ENCODE data around the gene AMOTL1. TPM values are rescaled to one million over a fixed set of nuclear protein-coding genes. Genes with fewer than 3 reads are reported as not detected.
A peak's percentile ranks its signal among the peaks of the same experiment; 100 is the strongest.

Gene AMOTL1
- polyA plus RNA-seq, 1 of the 3 experiments (the other 2 are of a cell fraction), result 10.7 TPM

DNA sequence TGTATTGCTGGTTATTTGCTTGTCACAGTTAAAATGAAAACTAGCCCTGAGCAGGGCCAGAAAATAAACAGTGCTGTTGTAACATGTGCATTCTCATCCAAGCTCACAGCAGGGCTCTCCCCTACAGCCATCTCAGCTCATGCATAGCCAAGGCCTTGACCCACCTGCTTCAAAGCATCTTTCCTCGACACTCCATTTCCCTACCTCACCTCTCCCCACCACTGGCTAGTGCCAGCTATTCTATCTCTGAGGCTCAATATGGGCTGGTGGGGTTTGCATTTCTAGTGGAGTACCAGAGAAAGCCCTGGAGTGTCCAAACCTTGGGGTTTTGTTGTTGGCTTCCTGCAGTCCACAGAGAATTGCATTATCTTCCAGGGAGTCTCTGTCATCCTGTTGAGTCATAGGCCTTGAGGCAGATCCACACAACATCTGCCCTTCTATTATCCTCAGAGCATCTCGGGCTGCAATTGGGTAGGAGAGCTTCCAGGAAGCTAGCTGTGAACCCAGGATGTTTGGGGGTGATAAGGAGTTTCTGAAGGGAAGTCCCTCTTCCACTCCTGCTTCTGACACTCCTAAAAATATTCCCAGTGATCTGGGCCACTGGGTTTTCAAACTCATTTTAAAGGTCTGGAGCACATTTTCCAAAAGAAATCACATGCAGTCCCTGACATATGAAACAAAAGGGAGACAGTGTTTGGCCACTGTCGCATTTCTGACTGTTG, 36.1 kb upstream of the AMOTL1 start:
- DNase-seq, result peak; percentile 49
- no peaks in the 10 kb centered on the region for H3K9me3 ChIP-seq
- H3F3A ChIP-seq (replicated peaks; ENCODE audit: insufficient read depth), result peaks cover 3% of the 10 kb centered on the region
- peak overlapping the region; percentile 36; the same call in 1 of the 2 replicates for H3K4me2 ChIP-seq
- H2AFZ ChIP-seq (ENCODE audit: low read depth), result no peak overlapping the region
- no peak overlapping the region; the same call in 1 of the 2 replicates for H3K9ac ChIP-seq
- ChIA-PET POLR2A (no interaction called here), CTCF (interaction anchor here (0.8 to 4.3 kb wide), 8 partner anchors 9 to 335 kb away, joined by 3 to 26 read pairs (median 5); partner anchors contain the start of gene SRSF8)
- no peaks in the 10 kb centered on the region for H4K20me1 ChIP-seq (ENCODE audit: insufficient read depth)
- H3K79me2 ChIP-seq (ENCODE audit: insufficient read depth), result no peaks in the 10 kb centered on the region
- H3K4me3 ChIP-seq (ENCODE audit: low read depth in 2 of 2, low read length in 1 of 2), result no peak overlapping the region
- no peaks in the 10 kb centered on the region for H3K27me3 ChIP-seq (ENCODE audit: insufficient read depth)
- H3K9me2 ChIP-seq, result no peaks in the 10 kb centered on the region
- peaks cover 20 to 36% of the 10 kb centered on the region in 2 experiments; a peak in 3 of 4 replicates for H3K4me1 ChIP-seq (ENCODE audit: control insufficient read depth in 1 of 2, insufficient read depth in 2 of 2, low read depth in 1 of 2, low read length in 1 of 2)
- H3K27ac ChIP-seq (ENCODE audit: low read depth in 2 of 2, low read length in 1 of 2), result peak overlapping the region; percentile 44 to 85
- TF ChIP-seq RCOR1 (IDR thresholded peaks at IDR 0.05; ENCODE audit: low read length) (0 out of 2 replicates have a peak, but pooled peaks have one; percentile 23), FOXJ3 (CRISPR knock-in tag; IDR thresholded peaks at IDR 0.05) (peak; percentile 58), CHD2 (IDR thresholded peaks at IDR 0.05; ENCODE audit: low read length, partially characterized antibody) (peak; percentile 27), ELF1 (IDR thresholded peaks at IDR 0.05) (no peak), GATA2 (CRISPR knock-in tag; IDR thresholded peaks at IDR 0.05) (peak; percentile 34; the same call in 1 of the 2 replicates), EP300 (IDR thresholded peaks at IDR 0.05; ENCODE audit: borderline replicate concordance in 1 of 2, low read depth in 1 of 2, low read length in 1 of 2) (peak in 1 of 2 experiments; percentile 71; a peak in 1 of 4 replicates), TCF12 (IDR thresholded peaks at IDR 0.05) (peak; percentile 72), YY1 (IDR thresholded peaks at IDR 0.05; ENCODE audit: low read depth) (no peak), JUND (IDR thresholded peaks at IDR 0.05) (0 out of 2 replicates have a peak, but pooled peaks have one; percentile 27), POLR2AphosphoS5 (IDR thresholded peaks at IDR 0.05; ENCODE audit: low read depth, low read length) (no peak), FOSL2 (IDR thresholded peaks at IDR 0.05; ENCODE audit: borderline replicate concordance, low read depth) (peak; percentile 53; the same call in 1 of the 2 replicates)
- TF ChIP-seq, protein P1, sequence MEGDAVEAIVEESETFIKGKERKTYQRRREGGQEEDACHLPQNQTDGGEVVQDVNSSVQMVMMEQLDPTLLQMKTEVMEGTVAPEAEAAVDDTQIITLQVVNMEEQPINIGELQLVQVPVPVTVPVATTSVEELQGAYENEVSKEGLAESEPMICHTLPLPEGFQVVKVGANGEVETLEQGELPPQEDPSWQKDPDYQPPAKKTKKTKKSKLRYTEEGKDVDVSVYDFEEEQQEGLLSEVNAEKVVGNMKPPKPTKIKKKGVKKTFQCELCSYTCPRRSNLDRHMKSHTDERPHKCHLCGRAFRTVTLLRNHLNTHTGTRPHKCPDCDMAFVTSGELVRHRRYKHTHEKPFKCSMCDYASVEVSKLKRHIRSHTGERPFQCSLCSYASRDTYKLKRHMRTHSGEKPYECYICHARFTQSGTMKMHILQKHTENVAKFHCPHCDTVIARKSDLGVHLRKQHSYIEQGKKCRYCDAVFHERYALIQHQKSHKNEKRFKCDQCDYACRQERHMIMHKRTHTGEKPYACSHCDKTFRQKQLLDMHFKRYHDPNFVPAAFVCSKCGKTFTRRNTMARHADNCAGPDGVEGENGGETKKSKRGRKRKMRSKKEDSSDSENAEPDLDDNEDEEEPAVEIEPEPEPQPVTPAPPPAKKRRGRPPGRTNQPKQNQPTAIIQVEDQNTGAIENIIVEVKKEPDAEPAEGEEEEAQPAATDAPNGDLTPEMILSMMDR (IDR thresholded peaks at IDR 0.05), result no peak
- TF ChIP-seq, protein P2, sequence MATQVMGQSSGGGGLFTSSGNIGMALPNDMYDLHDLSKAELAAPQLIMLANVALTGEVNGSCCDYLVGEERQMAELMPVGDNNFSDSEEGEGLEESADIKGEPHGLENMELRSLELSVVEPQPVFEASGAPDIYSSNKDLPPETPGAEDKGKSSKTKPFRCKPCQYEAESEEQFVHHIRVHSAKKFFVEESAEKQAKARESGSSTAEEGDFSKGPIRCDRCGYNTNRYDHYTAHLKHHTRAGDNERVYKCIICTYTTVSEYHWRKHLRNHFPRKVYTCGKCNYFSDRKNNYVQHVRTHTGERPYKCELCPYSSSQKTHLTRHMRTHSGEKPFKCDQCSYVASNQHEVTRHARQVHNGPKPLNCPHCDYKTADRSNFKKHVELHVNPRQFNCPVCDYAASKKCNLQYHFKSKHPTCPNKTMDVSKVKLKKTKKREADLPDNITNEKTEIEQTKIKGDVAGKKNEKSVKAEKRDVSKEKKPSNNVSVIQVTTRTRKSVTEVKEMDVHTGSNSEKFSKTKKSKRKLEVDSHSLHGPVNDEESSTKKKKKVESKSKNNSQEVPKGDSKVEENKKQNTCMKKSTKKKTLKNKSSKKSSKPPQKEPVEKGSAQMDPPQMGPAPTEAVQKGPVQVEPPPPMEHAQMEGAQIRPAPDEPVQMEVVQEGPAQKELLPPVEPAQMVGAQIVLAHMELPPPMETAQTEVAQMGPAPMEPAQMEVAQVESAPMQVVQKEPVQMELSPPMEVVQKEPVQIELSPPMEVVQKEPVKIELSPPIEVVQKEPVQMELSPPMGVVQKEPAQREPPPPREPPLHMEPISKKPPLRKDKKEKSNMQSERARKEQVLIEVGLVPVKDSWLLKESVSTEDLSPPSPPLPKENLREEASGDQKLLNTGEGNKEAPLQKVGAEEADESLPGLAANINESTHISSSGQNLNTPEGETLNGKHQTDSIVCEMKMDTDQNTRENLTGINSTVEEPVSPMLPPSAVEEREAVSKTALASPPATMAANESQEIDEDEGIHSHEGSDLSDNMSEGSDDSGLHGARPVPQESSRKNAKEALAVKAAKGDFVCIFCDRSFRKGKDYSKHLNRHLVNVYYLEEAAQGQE (IDR thresholded peaks at IDR 0.05; ENCODE audit: low read depth, low read length), result 0 out of 2 replicates have a peak, but pooled peaks have one; percentile 7
- WGBS (ENCODE audit: low lambda C conversion rate), result 50% methylated on average over 3 of the region's 3 CpGs
- H3K36me3 ChIP-seq (replicated peaks in 1 of 2; ENCODE audit: control insufficient read depth in 1 of 2, insufficient read depth in 2 of 2, low read length in 1 of 2), result no peaks in the 10 kb centered on the region
